Measurements from ENCODE around the gene PVR.
"Not testable (repeated sequence)": the region's sequence is repeated elsewhere in the genome, so short reads cannot be mapped to it uniquely, and the experiment has no call there.

The PVR gene

DNA sequence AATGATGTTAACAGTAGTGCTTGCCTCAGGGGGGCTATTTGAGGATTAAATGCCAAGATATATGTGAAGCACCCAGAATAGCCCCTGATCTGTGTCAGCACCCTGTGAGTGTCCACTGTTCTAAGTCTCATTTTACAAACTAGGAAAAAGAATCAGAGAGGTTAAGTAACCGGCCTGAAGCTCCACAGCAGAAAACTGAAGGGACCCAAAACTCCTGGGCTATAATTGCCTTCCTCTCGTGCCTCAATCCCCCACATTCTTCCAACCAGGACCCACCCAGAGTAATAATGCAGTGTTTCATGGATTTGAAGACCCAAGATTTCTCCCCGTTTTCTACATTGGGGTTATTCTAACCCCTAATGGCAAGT is 2.3 kb downstream of the PVR start:
- DNase-seq, result no peak

DNA sequence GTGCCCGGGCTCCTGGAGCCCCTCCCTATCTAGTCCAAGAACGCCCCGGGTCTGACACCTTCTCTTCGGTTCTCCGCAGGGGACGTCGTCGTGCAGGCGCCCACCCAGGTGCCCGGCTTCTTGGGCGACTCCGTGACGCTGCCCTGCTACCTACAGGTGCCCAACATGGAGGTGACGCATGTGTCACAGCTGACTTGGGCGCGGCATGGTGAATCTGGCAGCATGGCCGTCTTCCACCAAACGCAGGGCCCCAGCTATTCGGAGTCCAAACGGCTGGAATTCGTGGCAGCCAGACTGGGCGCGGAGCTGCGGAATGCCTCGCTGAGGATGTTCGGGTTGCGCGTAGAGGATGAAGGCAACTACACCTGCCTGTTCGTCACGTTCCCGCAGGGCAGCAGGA is 3.4 kb downstream of the PVR start:
- no peak for DNase-seq

DNA sequence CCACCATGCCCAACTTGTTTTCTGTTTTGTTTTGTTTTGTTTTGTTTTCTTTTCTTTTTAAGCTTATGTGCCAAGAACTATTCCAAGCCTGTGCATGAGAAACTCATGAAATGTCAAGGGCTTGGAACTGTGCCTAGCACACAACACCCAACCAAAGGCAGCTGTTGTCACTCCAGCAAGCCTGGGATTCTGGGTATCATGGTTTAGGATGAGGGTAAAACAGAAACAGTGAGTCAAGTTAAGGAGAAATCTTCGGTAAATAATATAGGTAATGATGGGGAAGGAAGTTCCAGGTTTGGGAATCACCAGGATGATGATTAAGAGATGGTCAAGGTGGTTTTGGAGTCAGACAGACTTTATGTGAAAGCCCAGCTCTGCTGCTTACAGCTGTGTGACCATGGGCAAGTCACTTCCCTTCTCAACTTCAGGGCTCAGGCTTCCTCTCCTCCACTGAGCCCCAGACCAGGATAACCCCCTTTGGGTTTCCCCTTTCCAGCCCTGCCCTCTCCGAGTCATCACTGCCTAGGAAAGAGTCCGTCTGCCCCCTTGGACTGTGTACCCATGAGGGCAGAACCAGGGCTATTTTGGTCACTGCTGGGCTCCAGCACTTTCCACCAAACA is 5.0 kb downstream of the PVR start:
- DNase-seq, result no peak

DNA sequence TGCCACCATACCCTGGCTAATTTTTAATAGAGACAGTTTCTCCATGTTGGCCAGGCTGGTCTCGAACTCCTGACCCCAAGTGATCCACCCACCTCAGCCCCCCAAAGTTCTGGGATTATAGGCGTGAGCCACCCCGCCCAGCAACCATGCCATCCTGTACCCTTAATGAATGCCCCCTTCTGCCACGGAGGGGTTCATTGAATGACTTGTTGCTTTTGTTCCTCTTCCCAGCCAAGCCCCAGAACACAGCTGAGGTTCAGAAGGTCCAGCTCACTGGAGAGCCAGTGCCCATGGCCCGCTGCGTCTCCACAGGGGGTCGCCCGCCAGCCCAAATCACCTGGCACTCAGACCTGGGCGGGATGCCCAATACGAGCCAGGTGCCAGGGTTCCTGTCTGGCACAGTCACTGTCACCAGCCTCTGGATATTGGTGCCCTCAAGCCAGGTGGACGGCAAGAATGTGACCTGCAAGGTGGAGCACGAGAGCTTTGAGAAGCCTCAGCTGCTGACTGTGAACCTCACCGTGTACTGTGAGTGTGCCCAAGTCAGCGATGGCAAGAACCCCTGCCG is 6.0 kb downstream of the PVR start:
- no peak for DNase-seq

DNA sequence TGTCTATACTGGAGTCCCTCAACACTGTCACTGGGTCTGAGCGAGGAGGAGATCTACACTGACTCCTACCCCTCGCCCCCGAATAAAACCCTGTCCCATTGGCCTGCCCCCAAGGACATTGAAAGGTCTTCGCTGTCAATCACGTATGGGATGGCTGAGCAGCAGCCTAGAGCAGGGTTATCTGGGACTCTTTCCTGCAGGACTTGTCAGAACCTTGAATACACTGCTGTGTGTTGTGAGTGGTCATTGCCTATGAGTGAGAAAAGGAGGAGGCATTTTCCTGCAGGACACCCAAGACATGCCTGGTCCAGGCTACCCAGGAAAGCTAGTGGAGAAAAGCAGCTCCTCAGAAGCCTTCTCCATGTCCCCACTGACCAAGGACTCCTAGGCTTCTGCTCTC is 9.6 kb downstream of the PVR start:
- no peak for DNase-seq

DNA sequence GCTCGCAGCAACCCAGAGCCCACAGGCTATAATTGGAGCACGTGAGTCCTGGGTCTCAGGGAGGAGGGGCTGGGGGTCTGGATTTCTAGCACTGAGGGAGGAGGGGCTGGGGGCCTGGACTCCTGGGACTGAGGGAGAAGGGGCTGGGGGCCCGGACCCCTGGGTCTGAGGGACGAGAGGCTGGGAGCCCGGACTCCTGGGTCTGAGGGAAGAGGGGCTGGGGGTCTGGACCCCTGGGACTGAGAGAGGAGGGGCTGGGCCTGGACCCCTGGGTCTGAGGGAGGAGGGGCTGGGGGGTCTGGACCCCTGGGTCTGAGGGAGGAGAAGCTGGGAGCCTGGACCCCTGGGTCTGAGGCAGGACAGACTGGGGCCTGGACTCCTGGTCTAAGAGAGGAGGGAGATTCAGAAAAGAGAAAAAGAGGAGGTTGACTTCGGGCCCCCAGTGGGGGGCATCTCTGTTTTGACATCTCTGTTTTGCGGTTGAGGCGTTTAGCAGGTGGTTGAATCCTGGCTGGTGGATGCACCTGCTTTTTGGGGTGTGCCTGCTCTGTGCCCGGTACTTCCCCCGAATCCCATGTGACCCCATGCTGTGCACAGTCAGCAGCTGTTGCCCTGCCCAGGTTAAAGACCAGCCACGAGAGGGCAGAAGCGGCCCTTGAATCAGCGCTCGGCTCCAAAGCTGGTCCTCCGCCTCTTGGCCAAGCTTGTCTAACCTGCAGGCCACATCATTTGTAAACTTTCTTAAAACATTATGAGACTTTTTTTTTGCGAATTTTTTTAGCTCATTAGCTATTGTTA is 10.5 kb downstream of the PVR start:
- peak; percentile 44 for DNase-seq

DNA sequence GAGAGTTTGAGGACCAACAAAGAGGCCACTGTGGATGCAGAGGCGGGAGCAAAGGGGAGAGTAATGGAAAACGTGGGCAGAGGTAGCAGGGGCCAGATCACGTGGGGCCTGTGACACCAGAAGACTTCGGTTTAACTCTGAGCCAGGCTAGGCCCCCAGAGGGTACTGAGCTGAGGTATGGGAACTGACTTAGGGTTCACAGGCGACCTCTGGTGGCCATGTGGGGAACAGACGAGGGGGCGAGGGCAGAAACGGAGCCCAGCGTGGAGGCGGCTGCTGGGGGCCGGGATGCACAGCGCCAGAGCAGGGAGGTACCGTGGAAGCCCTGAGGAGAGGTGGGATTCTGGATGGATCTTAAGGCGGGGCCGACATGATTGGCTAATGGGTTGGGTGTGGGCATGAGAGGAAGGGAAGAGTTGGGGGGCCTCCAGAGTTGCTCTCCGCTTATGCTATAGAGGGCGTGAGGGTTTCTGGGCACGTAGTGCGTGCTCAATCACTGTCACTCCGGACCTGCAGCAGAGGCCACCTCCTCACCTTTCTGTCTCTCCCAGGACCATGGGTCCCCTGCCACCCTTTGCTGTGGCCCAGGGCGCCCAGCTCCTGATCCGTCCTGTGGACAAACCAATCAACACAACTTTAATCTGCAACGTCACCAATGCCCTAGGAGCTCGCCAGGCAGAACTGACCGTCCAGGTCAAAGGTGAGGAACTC is 13.7 kb downstream of the PVR start:
- DNase-seq, result peak; percentile 55

DNA sequence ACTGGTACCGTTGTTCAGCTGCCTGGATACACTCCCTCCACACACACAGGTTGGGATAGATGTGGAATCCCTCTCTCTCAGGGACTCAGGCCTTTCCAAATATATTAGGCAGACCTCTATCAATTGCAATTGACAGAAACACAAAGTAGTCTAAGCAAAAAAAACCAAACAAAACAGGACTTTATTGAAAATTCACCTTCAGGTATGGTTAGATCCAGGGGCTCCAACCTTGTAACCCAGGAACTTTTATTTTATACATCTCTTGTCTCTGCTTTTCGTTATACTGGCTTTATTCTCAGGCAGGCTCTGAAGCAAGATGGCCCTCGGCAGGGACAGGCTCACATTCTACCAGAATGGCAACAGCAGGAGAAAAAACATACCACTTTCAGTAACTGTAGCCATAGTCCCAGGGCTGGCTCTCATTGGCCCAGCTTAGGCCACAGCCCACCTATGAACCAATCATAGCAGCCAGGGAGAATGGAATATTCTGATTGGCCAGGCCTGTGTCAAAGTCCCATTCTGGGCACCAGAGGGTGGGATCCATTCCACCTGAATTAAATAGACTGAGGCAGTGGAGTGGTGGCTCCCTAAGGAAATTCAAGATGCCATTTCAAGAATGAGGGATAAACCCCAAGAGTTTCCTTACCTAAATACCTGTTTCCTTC is 14.5 kb downstream of the PVR start:
- no peak for DNase-seq

DNA sequence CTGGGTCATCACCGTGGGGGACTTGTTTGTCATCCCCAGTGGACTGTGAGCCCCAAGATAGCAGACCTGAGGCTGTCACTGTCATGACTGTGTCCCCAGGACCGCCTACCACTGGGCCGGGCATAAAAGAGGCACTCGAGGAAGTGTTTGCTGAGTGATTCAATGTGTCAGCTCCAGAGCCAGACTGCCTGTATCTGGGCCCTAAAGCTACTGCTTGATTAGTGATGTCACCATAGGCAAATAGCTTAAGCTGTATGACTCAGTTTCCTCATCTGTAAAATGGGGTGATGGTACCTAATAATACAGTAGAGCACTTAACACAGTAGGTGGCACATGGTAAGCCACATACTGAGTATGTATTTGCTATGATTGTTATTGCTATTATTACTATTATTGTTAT is 16.4 kb downstream of the PVR start:
- no peak for DNase-seq

DNA sequence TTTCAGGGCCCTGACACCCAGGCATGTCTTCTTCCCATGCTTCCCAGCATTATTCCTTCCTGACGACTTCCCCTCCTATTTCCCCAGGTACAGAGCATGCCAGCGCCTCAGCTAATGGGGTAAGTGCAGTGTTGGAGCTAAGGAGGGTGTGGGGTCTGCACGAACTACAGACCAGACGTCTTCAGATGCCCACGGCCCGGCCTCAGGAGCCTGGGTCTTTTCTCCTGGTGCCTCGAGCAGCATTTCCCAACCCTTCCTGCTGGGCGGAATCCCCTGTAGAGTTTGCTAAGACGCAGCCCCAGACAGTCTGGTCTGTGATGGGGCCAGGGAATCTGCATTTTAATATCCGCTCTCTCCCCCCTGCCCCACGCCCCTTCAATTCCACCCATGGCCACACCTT is 17.5 kb downstream of the PVR start:
- DNase-seq, result no peak

DNA sequence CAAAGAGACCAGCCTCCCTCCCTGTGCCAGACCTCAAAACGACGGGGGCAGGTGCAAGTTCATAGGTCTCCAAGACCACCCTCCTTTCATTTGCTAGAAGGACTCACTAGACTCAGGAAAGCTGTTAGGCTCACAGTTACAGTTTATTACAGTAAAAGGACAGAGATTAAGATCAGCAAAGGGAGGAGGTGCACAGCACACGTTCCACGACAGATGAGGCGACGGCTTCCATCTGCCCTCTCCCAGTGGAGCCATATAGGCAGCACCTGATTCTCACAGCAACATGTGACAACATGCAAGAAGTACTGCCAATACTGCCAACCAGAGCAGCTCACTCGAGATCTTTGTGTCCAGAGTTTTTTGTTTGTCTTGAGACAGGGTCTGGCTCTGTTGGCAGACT is 18.2 kb downstream of the PVR start:
- DNase-seq, result no peak

DNA sequence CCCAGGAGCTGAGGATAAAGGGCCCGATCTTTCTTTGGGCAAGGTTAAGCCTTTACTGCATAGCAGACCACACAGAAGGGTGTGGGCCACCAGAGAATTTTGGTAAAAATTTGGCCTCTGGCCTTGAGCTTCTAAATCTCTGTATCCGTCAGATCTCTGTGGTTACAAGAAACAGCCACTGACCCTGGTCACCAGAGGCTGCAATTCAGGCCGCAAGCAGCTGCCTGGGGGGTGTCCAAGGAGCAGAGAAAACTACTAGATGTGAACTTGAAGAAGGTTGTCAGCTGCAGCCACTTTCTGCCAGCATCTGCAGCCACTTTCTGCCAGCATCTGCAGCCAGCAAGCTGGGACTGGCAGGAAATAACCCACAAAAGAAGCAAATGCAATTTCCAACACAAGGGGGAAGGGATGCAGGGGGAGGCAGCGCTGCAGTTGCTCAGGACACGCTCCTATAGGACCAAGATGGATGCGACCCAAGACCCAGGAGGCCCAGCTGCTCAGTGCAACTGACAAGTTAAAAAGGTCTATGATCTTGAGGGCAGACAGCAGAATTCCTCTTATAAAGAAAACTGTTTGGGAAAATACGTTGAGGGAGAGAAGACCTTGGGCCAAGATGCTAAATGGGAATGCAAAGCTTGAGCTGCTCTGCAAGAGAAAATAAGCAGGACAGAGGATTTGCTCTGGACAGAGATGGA is 19.1 kb downstream of the PVR start:
- no peak for DNase-seq

DNA sequence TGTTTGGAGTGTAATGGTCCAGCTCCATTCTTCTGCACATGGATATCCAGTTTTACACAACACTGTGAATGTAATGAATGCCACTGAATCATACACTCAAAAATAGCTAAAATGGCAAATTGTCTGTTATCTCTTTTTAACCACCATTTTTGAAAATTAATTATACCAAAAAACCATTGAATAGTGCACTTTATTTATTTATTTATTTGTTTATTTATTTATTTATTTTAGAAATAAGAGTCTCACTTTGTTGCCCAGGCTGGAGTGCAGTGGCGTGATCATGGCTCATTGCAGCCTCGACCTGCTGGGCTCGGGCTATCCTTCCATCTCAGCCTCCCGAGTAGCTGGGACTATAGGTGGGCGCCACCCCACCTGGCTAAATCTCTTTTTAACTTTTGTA is 20.3 kb downstream of the PVR start:
- no peak for DNase-seq

DNA sequence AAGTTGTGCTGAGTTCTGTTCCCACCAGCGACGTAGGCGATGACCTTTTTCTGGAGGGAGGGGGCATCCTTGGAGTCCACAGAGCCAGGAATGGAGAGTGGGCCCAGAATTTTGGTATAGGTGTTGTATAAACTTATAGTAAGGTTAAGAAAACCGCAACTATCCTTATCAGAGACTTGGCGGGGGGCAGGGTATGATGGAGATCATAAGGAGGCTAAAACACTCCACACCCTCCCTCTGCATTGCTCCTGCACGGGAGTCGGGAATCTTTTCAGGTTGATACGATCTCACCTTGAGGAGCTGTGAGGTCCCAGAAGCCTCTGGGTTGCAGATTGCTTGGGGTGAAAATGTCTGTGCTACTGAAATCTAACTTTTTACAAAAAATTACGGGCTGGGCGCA is 21.3 kb downstream of the PVR start:
- DNase-seq, result no peak

DNA sequence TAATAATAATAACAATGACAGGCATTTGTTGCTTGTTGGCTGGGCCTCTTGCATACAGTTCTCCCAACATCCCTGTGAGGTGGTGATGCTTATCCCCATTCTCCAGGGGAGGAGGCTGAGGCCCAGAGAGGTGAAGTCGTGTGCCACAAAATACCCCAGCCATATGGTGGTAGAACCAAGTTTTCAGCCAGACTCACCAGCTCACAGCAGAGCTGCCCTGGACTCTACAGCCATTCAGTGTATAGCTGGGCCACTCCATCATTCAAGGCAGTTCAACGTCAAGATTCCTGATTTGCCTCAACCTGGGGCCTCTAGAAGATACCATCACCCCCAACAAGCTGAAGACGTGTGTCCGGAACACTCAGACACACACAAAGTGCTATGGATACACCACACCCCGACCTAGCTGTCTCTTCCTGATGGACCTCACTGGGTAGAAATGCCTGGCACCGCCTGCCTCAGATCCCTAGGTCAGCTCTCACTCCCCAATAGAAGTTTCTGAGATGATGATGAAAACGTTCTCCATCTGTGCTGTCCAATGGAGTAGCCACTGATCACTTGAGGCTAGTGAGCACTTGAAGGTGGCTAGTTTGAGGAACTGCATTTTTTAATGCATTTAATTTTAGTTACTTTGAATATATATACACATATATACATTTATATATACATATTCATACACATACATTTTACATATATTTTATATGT is 23.3 kb downstream of the PVR start:
- no peak for DNase-seq

DNA sequence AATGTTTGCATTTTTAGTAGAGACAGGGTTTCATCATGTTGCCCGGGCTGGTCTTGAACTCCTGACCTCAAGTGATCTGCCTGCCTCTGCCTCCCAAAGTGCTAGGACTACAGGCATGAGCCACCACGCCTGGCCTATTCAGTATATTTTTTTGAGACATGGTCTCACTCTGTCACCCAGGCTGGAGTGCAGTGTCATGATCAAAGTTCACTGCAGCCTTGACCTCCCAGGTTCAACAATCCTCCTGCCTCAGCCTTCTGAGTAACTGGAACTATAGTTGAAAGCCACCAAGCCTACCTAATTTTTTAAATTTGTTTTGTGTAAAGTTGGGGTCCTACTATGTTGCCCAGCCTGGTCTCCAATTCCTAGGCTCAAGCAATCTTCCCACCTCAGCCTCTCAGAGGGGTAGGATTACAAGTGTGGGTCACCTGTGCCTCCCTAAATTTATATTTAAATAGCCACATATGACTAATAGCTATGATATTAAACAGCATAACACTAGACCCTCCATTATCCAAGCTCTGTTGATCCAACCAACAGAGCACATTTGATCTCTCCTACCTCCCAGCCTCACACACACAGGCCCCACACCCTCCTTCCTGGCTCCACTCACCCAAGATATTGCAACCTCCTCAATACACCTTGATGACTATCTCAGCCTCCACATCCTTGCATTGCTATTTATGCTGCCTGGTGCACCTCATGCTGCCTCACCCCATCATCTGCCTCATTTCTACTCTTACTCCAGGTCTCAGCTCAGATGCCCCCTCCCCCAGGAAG is 25.5 kb downstream of the PVR start:
- no peak for DNase-seq

DNA sequence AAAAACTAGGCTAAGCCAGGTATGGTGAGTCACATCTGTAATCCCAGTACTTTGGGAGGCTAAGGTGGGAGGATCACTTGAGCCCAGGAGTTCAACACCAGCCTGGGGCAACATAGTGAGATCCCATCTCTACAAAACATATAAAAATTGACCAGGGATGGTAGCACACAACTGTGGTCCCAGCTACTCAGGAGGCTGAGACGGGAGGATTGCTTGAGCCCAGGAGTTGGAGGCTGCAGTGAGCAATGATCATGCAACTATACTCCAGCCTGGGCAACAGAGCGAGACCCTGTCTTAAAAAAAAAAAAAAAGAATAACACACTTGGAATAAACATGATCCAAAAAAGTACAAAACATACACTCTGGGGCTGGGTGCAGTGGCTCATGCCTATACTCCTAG is 26.3 kb downstream of the PVR start:
- not testable (repeated sequence) for DNase-seq

DNA sequence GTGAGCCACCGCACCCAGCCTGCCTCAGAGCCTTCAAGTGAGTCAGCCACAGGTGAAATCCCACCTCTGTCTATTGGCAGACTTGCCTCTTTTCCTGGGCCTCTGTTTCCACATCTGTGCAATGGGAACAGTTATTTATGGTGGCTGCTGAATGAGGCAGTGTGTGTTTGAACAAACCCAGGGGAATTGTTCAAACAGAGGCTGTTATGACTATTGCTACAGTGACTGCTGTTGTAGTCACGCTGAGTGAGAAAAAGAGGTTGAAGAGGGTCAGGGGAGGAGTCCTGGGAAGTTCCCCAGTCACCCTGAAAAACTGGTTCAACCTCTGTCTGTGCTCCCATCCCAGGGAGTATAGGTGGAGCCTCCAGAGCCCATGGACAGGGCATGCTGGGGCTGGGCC is 27.7 kb downstream of the PVR start, which contains the start of gene CEACAM19:
Gene CEACAM19 (plus strand): TSS at position 83 of the 400 bp plus-strand sequence. CDS start 450 bp downstream, outside the sequence.
- no peak for DNase-seq

DNA sequence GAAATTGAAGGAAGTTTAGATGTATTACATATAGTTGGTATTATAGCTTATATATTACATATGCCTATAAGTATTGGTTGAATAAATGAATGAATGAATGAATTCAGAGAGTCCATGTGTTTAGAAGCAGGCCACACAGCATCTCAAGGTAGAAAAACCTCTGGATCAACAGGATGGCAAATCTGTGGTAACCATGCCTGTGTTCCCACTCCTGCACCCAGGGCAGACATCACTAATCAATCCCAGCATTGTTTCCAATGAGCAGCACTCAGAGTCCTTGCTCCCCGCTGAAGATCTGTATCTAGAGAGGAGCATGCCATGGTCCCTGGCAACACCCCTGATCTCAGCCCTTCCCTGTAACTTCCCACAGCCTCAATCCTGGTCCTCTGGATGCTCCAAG is 28.5 kb downstream of the PVR start:
- DNase-seq, result no peak

DNA sequence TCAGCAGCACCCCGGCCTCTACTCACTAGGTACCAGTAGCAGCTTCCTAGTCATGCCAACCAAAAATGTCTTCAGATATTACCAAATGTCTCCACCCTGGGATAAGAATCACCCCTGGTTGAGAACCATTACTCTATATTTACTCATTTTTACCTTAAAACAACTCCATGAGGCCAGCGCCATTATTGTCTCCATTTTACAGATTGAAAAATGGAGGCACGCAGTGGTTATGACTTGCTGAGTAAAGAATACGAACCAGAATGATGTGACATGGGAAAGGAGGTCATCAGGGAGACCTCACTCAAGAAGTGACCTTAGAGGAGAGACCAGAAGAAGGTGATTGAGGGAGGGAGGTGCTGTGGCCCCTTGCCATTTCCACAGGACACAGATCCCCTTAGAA is 29.8 kb downstream of the PVR start:
- DNase-seq, result no peak

DNA sequence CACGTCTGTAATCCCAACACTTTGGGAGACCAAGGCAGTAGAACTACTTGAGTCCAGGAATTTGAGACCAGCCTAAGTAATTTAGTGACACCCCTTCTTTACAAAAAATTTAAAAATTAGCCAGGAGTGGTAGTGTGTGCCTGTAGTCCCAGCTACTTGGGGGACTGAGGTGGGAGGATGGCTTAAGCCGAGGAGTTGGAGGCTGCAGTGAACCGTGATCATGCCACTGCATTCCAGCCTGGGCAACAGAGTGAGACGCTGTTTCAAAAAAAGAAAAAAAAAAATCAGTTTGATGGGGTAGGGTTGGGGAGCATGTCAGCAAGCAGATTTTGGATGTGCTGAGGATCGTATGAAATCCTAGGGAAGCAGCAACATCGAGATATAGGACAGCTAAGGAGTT is 31.8 kb downstream of the PVR start:
- DNase-seq, result no peak
